Right hindlimb (tissue), 1 donor: Measurements from ENCODE around the gene SLC6A2.
A peak's percentile ranks its signal among the peaks of the same experiment; 100 is the strongest.

Source experiments
- DNase-seq: peaks from one replicate; pipeline ENCODE4 v3.0.0-alpha.2; 2018

The SLC6A2 gene

DNA sequence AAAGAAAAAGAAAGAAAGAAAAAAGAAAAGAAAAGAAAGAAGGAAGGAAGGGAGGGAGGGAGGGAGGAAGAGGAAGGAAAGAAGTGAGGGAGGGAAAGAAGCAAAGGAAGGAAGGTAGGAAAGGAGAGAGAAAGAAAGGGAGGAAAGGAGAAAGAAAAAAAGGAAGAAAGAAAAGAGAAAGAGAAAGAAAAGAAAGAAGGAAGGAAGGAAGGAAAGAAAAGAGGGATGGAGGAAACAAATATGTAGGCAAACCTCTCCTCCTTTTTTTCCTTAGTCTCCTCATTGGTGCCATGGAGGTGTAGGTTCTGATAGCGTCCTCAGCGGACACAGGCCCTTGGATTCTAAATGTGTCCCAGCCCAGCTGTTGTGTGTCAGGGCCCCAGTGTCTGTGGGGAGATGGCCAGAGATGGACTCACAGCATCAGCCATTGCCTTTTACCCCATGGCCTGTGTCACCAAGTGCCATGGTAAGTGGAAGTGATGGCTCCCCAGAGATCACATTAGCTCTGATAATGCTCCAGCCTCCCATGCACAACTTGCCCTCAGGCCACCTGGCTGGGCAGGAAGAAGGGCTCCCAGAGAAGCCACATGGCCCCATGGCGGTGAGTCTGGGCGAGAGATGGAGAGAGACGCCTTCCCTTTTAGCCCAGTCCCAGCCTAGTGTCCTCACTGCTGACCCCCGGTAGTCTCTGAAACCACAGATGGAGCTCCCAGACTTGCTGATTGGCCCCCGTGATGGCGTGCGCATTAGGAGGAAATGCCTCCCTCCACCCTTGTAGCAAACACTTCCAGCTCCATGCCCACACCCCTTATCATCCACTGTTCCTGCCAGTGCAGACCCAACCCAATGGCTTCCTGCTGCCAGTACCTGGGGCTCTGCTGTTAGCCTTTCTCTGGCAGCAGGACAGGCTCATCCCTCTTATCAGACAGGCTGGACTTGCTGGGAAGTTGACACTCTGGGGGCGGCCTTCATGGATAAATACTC, 3.7 kb upstream of the SLC6A2 start:
- DNase-seq: no peak

DNA sequence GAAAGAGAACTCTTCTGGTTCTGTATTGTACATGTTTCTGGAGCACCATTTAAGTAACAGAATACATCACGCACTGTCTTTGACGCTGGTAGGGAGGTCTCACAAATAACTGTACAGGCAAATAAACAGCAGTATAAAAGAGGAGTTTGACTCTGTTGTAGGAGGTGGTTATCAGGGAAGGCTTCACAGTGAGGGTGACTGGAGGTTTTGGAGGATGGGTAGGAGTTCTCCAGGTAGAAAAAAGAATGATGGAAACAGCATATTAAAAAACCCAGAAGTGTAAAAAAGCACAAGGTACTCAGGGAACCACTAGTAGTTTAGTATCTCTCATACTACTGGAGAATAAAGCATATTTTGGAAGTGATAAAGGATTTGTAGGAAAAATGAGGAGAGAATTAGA, 2.7 kb upstream of the SLC6A2 start:
- no peak for DNase-seq

GRCh38 chr16:55655381-55655896, 349 bp upstream of the SLC6A2 start:
- DNase-seq: no peak

- DNase-seq: no peak
These were observed 904 bp downstream of the SLC6A2 start for GRCh38 chr16:55656691-55657092.

DNA sequence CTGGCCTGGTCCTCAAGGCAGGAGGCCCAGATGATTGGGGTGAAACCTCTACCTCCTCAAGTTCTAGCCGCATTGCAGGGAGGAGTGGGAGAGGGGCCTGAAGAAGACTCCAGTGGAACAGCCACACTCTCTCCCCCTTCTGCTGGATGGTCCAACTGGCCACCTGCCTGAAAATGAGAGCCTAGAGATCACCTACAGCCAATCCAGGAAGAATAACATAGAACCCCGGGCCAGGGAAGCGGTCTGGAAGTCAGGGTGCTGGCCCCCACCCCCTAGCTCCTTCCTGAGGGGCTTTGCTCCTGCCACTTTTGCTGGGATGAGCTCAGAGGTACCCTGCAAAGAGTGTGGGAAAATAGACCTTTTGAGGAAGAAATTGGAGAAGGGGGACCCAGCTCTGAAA, 1.8 kb downstream of the SLC6A2 start:
- no peak for DNase-seq

DNA sequence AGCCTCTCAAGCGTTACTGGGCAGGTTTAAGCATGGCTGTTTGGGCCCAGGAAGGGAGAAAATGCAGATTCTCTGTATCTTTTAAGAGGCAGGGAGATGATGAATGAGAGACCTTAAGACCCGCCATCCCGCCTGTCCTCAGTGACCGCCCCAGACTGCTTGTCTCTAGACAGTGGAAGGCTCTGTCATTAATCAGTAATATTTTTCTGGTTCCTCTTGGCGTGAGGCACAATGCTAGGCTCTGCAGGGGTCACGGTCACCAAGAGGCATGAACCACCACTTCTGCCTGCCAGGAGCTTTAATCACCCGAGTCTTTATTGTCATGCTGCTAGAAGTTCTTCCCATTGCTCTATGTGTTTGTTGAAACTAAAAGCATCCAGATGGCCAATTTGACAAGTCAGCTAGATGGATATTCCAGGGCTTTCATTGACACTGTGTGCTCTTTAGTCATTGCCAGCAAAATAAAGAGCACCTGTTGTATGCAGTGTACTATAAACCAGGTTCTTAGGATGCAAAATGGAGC, 3.2 kb downstream of the SLC6A2 start:
- no peak for DNase-seq

DNA sequence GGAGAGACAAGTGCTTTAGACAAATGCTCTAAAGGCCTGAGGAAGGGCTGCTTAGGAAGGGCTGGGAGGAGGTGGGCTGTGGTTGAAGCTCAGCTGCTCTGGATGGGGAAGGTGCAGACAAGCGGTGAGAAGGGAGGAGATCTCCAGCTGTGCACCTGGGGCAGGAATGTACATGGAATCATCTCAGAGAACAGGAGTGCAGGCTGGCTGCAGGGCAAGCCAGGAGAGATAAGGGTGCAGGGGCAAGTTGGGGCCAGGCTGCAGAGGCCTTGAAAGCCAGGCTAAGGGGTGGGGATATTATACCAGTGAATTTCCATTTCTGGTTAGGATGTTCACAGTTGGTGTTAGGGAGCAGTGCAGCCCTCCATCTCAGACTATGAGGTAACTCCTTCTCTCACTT, 4.2 kb downstream of the SLC6A2 start:
- no peak for DNase-seq

GRCh38 chr16:55660828-55661227, 5.0 kb downstream of the SLC6A2 start:
- DNase-seq: no peak

DNA sequence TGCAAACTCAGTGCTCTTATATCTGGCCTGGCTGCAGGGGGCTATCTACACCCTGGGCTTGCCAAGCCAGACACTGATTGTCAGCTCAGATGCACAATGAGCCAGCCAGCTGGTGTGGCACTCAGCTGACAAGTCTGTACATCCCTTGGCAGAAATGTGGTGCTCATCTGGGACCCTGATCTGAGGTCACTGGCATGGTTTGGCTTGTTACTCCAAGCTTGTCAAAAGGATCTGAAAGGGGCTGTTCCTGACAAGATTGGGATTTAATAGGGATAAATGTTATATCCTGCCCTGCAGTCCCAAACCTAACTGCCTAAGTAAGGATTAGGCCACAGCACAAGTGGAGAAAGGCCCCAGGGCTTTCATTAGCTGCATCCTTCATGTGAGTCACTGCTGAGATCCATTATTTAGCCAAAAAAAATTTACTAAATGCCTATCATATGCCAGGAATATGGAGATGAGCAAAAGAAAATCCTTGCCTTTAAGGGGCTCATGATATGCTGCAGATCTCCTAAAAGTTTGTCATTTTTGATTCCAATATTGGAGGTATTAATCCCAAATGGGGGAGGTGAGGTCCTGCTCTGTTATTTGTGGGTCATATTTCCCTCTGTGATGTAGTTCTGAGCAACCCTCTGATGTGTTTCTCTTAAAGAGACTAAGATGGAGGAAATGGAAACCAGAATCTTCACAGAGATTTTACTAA, 6.3 kb downstream of the SLC6A2 start:
- DNase-seq: peak; percentile 53

DNA sequence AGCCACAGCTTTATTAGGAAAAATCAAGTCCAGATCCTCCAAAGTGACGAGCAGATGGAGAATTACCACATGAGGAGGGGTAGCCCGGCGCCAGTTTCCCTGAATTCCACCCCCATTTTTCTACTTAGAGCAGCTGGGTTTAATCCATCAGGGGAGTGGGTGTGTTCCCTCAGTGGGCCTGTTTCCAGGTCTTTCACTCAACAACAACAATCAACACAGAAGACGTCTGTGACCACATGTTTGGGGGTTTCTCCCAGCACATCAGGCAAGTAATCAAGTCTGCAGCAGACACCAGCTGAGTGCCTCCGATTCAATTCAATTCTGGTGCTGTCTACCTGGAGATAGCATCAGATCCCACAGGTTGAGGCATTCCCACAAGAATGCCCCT, 6.8 kb downstream of the SLC6A2 start:
- peak; percentile 89 for DNase-seq

DNA sequence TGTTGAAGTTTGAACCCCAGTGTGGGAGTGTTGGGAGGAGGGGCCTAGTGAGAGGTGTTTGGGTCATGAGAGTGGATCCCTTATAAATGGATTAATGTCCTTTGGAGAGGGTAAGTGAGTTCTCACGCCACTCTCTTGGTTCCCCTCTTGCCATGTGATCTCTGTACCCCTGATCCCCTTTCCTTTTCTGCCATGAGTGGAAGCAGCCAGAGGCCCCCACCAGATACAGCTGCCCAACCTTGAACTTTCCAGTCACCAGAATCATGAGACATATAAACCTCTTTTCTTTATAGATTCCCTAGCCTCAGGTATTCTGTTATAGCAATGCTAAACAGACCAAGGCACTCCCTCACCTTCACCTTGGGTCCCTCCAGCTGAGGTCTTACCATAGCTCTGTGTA, 7.4 kb downstream of the SLC6A2 start:
- no peak for DNase-seq

GRCh38 chr16:55663765-55664677, 8.2 kb downstream of the SLC6A2 start:
- DNase-seq: no peak

DNA sequence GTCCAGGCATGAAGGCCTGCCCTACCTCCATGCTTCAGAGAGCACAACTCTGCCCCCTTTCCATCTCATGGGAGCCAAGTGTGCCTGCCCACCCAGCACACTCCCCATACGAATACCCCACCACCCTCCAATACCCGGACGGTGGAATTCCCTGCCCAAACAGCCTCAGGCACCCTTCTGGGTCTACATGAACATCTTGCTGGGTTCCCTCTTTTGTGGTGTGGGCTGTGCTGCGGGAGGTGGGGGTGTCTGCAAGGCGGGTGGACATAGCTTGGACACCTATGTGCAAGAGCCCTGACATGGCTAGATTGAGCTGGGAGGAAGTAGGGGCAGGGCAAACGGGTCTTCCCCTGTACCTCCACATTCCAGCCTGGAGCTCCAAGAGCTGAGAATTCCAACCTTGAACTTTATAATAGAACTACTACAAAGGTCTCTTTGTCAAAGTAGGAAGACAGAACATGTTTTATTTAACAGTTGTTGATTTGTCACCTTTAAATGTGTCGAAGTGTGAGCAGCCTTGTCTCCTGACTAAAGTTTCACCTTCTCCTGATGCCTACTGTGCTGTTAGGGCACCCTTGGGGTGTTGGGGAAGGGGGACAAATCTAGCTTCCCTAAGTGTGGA, 9.1 kb downstream of the SLC6A2 start:
- no peak for DNase-seq

DNA sequence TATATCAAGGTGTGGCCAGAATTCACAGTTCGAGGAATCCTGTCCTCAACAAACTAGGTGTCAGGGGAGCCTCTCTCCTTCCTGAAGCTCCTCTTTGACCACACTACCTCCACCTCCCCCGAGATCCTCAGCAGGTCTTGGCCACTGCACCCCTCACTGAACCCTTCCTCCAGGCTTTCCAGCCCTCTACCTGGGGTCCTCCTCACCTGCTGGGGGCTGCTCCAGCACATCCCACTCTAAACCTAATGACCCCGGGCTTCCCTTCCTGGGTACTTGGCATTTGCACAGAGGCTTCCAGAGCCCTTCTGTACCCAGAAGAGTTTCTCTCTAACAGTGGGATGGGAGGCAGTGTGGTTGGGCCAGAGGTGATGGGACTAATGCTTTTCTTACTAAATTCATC, 9.7 kb downstream of the SLC6A2 start:
- DNase-seq: no peak

- no peak for DNase-seq
These were observed 10.2 kb downstream of the SLC6A2 start for GRCh38 chr16:55666012-55666411.

- DNase-seq: no peak
These were observed 12.0 kb downstream of the SLC6A2 start for GRCh38 chr16:55667753-55668152.

GRCh38 chr16:55668340-55669281, 12.8 kb downstream of the SLC6A2 start:
- no peak for DNase-seq

DNA sequence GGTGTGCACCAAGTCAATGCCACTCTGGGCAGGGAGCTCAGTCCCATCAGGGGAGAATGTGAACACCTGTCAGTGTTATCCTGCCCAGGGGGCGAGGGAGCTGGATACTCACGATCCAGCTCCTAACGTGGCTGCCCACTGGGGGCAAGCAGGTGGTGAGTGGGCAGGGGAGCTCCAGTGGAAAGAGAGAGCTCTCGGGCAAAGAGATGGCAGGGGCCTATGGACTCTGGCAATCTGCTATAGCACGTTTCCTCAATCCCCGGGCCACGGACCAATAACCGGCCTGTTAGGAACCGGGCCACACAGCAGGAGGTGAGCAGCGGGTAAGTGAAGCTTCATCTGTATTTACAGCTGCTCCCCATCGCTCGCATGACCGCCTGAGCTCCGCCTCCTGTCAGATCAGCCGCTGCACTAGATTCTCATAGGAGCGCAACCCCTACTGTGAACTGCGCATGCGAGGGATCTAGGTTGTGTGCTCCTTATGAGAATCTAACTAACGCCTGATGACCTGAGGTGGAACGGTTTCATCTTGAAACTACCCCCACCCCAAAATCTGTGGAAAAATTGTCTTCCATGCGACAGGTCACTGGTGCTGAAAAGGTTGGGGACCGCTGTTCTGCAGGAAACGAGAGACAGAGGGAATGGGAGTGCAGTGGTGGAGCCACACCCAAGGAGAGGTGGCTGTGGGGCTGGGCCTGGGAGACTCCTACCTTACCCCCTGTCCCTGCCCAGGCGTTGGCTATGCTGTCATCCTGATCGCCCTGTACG, 15.6 kb downstream of the SLC6A2 start:
- DNase-seq: no peak

- no peak for DNase-seq
These were observed 16.1 kb downstream of the SLC6A2 start for GRCh38 chr16:55671974-55672280.

DNA sequence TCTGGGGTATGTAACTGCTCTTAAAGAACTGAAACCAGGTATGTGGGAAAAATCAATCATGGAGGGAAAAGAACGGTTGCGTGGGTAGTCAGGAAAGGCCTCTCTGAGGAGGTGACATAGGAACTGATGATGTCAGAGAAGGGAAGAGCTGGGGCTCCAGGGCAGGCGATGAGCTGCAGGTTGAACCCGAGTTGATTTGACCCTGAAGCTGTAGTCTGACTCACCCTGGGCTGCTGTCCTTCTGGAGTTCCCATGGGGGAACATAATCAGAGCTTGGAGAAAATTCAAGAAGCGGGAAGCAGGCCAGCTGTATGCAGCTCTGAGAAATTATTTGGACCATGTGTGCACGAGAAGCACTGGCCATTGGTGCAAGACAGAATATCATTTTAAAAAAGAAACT, 16.7 kb downstream of the SLC6A2 start:
- peak; percentile 75 for DNase-seq
